Liver (tissue), 9 donors: ENCODE data around the gene DPP4. TPM values are rescaled to one million over a fixed set of nuclear protein-coding genes. Genes with fewer than 3 reads are reported as not detected.

Experiments
- DNase-seq: peaks from one replicate; pipeline ENCODE4 v3.0.0-alpha.2; 2017; ENCODE audit warnings: low spot score
- H3K27ac ChIP-seq, 2 donors: one replicate each; pipeline ENCODE4 v1.7.0; 2013; ENCODE audit warnings: inconsistent platforms in 2 of 2, low read length in 2 of 2, control low read depth in 1 of 2, low read depth in 1 of 2, mild to moderate bottlenecking in 1 of 2
- H3K27me3 ChIP-seq, 4 donors: one replicate each; pipeline versions ENCODE4 v1.6.1 to v1.7.0; 2013; ENCODE audit warnings: low read length in 3 of 4, inconsistent platforms in 1 of 4, mild to moderate bottlenecking in 1 of 4, moderate library complexity in 1 of 4; ENCODE audit not compliant: control insufficient read depth in 4 of 4, insufficient read depth in 4 of 4
- H3K36me3 ChIP-seq, 4 donors: one replicate each; pipeline versions ENCODE4 v1.6.1 to v1.7.0; 2013; ENCODE audit warnings: low read length in 3 of 4, mild to moderate bottlenecking in 3 of 4, low read depth in 1 of 4, moderate library complexity in 1 of 4; ENCODE audit not compliant: control insufficient read depth in 4 of 4, insufficient read depth in 3 of 4
- H3K4me1 ChIP-seq, 4 donors: one replicate each; pipeline versions ENCODE4 v1.6.1 to v1.7.0; 2013; ENCODE audit warnings: low read length in 3 of 4, mild to moderate bottlenecking in 3 of 4, moderate library complexity in 1 of 4; ENCODE audit not compliant: control insufficient read depth in 4 of 4, insufficient read depth in 4 of 4
- H3K4me3 ChIP-seq, 3 donors: one replicate each; pipeline versions ENCODE4 v1.6.1 to v1.7.0; 2013; ENCODE audit warnings: low read length in 3 of 3, control low read depth in 1 of 3, low read depth in 1 of 3, mild to moderate bottlenecking in 1 of 3
- H3K9ac ChIP-seq, 2 donors: one replicate each; pipeline ENCODE4 v1.7.0; 2013; ENCODE audit warnings: low read length in 2 of 2, mild to moderate bottlenecking in 2 of 2, moderate library complexity in 2 of 2, control low read depth in 1 of 2, low read depth in 1 of 2
- H3K9me3 ChIP-seq, 4 donors: one replicate each; pipeline versions ENCODE4 v1.6.1 to v1.7.0; 2013; ENCODE audit warnings: low read length in 3 of 4; ENCODE audit not compliant: control insufficient read depth in 4 of 4
- CTCF ChIP-seq: fragments of 150-350 bp; IDR thresholded peaks from 2 replicates; pipeline ENCODE4 v1.5.1; 2017; ENCODE audit warnings: improper control_type of control experiment, low read depth, low read length; ENCODE audit not compliant: missing input control
- EGR1 ChIP-seq, 2 donors: IDR thresholded peaks; 2 replicates each; pipeline ENCODE4 v1.6.1; 2016 to 2018; ENCODE audit warnings: antibody characterized with exemption in 2 of 2, low read depth in 2 of 2
- FOXA1 ChIP-seq: IDR thresholded peaks from 2 replicates; pipeline ENCODE4 v1.6.1; 2016; ENCODE audit warnings: antibody characterized with exemption
- FOXA2 ChIP-seq: IDR thresholded peaks from 2 replicates; pipeline ENCODE4 v1.6.1; 2016; ENCODE audit warnings: antibody characterized with exemption
- GABPA ChIP-seq, 2 donors: IDR thresholded peaks in 1 of 2; conservative IDR thresholded peaks in 1 of 2; 2 replicates each; pipeline ENCODE4 v1.6.1; 2016; ENCODE audit warnings: antibody characterized with exemption in 2 of 2, mild to moderate bottlenecking in 1 of 2, moderate library complexity in 1 of 2
- HNF4A ChIP-seq, 2 donors: conservative IDR thresholded peaks; 2 replicates each; pipeline ENCODE4 v1.6.1; 2016; ENCODE audit warnings: antibody characterized with exemption in 2 of 2, mild to moderate bottlenecking in 2 of 2
- HNF4G ChIP-seq: IDR thresholded peaks from 2 replicates; pipeline ENCODE4 v1.6.1; 2016; ENCODE audit warnings: antibody characterized with exemption
- JUND ChIP-seq, 2 donors: IDR thresholded peaks; 2 replicates each; pipeline ENCODE4 v1.6.1; 2016; ENCODE audit warnings: antibody characterized with exemption in 2 of 2
- MAX ChIP-seq: IDR thresholded peaks from 2 replicates; pipeline ENCODE4 v1.6.1; 2016; ENCODE audit warnings: antibody characterized with exemption
- NR2F2 ChIP-seq: IDR thresholded peaks from 2 replicates; pipeline ENCODE4 v1.6.1; 2016; ENCODE audit warnings: antibody characterized with exemption
- RAD21 ChIP-seq, 2 donors: IDR thresholded peaks; 2 replicates each; pipeline ENCODE4 v1.6.1; 2016; ENCODE audit warnings: antibody characterized with exemption in 2 of 2, mild to moderate bottlenecking in 2 of 2
- RXRA ChIP-seq, 2 donors: IDR thresholded peaks; 2 replicates each; pipeline ENCODE4 v1.6.1; 2017 to 2018; ENCODE audit warnings: antibody characterized with exemption in 2 of 2, mild to moderate bottlenecking in 1 of 2
- SP1 ChIP-seq: IDR thresholded peaks from 2 replicates; pipeline ENCODE4 v1.6.1; 2018; ENCODE audit warnings: antibody characterized with exemption, mild to moderate bottlenecking
- TAF1 ChIP-seq: conservative IDR thresholded peaks from 2 replicates; pipeline ENCODE4 v1.6.1; 2016; ENCODE audit warnings: antibody characterized with exemption, mild to moderate bottlenecking
- YY1 ChIP-seq: IDR thresholded peaks from 2 replicates; pipeline ENCODE4 v1.6.1; 2016; ENCODE audit warnings: antibody characterized with exemption, mild to moderate bottlenecking
- ZBTB33 ChIP-seq: IDR thresholded peaks from 2 replicates; pipeline ENCODE4 v1.6.1; 2016; ENCODE audit warnings: antibody characterized with exemption
- WGBS: extraction: QIAGEN DNeasy Blood & Tissue Kit; methylation state at CpG from one replicate; pipeline ENCODE4 v1.1.7; 2013; 5-methylcytosine and 5-hydroxymethylcytosine counted together
- polyA plus RNA-seq, 2 donors: library from polyadenylated mRNA; stranded (reverse) in 1 of 2; unstranded in 1 of 2; fragments of 200-250 nt in 1 of 2; fragments of >200 nt in 1 of 2; fragmentation: Nextera tagmentation in 1 of 2; extraction: Ambion mirVana in 1 of 2; gene quantifications; one replicate each; pipeline versions ENCODE4 v1.2.1 to v1.2.3, GENCODE V29; 2013 to 2015
- total RNA-seq, 2 donors: library from RNA; depleted of rRNA; stranded (reverse); fragments of >200 nt; gene quantifications; one replicate each; pipeline ENCODE4 v1.2.3, GENCODE V29; 2014
- donor health status: healthy.
- donor health status: healthy.
- donor health status: healthy.
- donor health status: healthy.
- donor health status: healthy.

The DPP4 gene
- total and polyA plus RNA-seq, 4 donors, result 9.6 to 30.1 (median 13.5) TPM

GRCh38 chr2:162013514-162014475 is 60.2 kb downstream of the DPP4 start:
- TF ChIP-seq JUND (IDR thresholded peaks at IDR 0.05), result no peak
- TF ChIP-seq RXRA (IDR thresholded peaks at IDR 0.05), result no peak
- no peak for TF ChIP-seq EGR1 (IDR thresholded peaks at IDR 0.05; ENCODE audit: low read depth in 2 of 2)
- TF ChIP-seq FOXA2, result no peak
- no peak for TF ChIP-seq TAF1
- no peak for TF ChIP-seq HNF4A (conservative IDR thresholded peaks at IDR 0.05)
- no peak for TF ChIP-seq CTCF
- no peak for TF ChIP-seq YY1
- no peak for TF ChIP-seq RAD21 (IDR thresholded peaks at IDR 0.05)
- no peak for TF ChIP-seq SP1
- no peak for TF ChIP-seq HNF4G
- no peak for TF ChIP-seq MAX
- TF ChIP-seq ZBTB33, result no peak
- TF ChIP-seq FOXA1, result no peak
- no peak for TF ChIP-seq NR2F2
- Histone ChIP-seq H3K36me3 (peaks cover 0 to 10% (median 3%) of the 10 kb centered on the region in 4 donors), H3K9ac (no peak overlapping the region), H3K4me3 (no peak overlapping the region), H3K27ac (peak overlapping the region in 1 of 2 donors; percentile 9), H3K4me1 (no peaks in the 10 kb centered on the region), H3K9me3 (no peaks in the 10 kb centered on the region), H3K27me3 (no peaks in the 10 kb centered on the region)
- no peak for DNase-seq
- 81% methylated on average over 9 of the region's 9 CpGs for WGBS

- Histone ChIP-seq H3K9me3 (no peaks in the 10 kb centered on the region), H3K9ac (no peak overlapping the region), H3K4me1 (no peaks in the 10 kb centered on the region), H3K27ac (no peak overlapping the region), H3K27me3 (no peaks in the 10 kb centered on the region), H3K4me3 (no peak overlapping the region), H3K36me3 (peaks cover 0 to 3% (median 0%) of the 10 kb centered on the region in 4 donors)
- no peak for TF ChIP-seq GABPA (IDR thresholded peaks at IDR 0.05 in 1 of 2, conservative IDR thresholded peaks at IDR 0.05 in 1 of 2)
- no peak for DNase-seq
- 74% methylated on average over 2 of the region's 2 CpGs for WGBS
These were observed 61.4 kb downstream of the DPP4 start for GRCh38 chr2:162012565-162013058.
